Left ventricle myocardium inferior (tissue), 1 donor: ENCODE measurements around the gene PRRC1. TPM values are rescaled to one million over a fixed set of nuclear protein-coding genes. Genes with fewer than 3 reads are reported as not detected.

ENCODE experiments used
- DNase-seq: peaks from one replicate; pipeline ENCODE4 v3.0.0-alpha.2; 2020
- H3K27ac ChIP-seq: fragments of 200-600 bp; replicated peaks from 2 replicates; pipeline ENCODE4 v1.8.0; 2021
- H3K27me3 ChIP-seq: fragments of 200-600 bp; 2 replicates; pipeline ENCODE4 v1.8.0; 2021; ENCODE audit warnings: low read depth
- H3K36me3 ChIP-seq: fragments of 200-600 bp; 2 replicates; pipeline ENCODE4 v1.8.0; 2021
- H3K4me1 ChIP-seq: fragments of 200-600 bp; 2 replicates; pipeline ENCODE4 v1.8.0; 2021
- H3K4me3 ChIP-seq: fragments of 200-600 bp; 2 replicates; pipeline ENCODE4 v1.8.0; 2021; ENCODE audit warnings: mild to moderate bottlenecking, moderate library complexity
- H3K9me3 ChIP-seq: fragments of 200-600 bp; replicated peaks from 2 replicates; pipeline ENCODE4 v1.8.0; 2021
- intact Hi-C: fragments of 100-400 bp; cut with micrococcal nuclease; formaldehyde crosslinking; loops from one replicate; pipeline ENCODE4 v1.11.0; 2022
- long read RNA-seq: library from polyadenylated mRNA; unstranded; transcript quantifications from one replicate; pipeline ENCODE4 v2.0.0, GENCODE V29; 2021
- total RNA-seq: library from RNA; stranded (reverse); fragmentation: NEBNext Ultra II Directional; extraction: Animal tissue kit (Norgen Biotek cat#: 25700); gene quantifications from one replicate; pipeline ENCODE4 v1.2.1, GENCODE V29; 2021
- TF ChIP-seq, protein P1 (sequence below): fragments of 200-600 bp; IDR thresholded peaks from 2 replicates; pipeline ENCODE4 v1.8.0; 2021; ENCODE audit warnings: antibody characterized with exemption, mild to moderate bottlenecking, borderline replicate concordance
- donor health status: DM: no; HTN: yes; CAD: no; lungs with severe emphysema.

PRRC1 gene
- total RNA-seq: 19.6 TPM
- long read RNA-seq, full-length matches to known transcripts: 24 of 30 reads
- long read RNA-seq, partial matches to known transcripts: 4 of 30 reads
- long read RNA-seq, other reads (novel, unspliced or antisense): 2 of 30 reads

DNA sequence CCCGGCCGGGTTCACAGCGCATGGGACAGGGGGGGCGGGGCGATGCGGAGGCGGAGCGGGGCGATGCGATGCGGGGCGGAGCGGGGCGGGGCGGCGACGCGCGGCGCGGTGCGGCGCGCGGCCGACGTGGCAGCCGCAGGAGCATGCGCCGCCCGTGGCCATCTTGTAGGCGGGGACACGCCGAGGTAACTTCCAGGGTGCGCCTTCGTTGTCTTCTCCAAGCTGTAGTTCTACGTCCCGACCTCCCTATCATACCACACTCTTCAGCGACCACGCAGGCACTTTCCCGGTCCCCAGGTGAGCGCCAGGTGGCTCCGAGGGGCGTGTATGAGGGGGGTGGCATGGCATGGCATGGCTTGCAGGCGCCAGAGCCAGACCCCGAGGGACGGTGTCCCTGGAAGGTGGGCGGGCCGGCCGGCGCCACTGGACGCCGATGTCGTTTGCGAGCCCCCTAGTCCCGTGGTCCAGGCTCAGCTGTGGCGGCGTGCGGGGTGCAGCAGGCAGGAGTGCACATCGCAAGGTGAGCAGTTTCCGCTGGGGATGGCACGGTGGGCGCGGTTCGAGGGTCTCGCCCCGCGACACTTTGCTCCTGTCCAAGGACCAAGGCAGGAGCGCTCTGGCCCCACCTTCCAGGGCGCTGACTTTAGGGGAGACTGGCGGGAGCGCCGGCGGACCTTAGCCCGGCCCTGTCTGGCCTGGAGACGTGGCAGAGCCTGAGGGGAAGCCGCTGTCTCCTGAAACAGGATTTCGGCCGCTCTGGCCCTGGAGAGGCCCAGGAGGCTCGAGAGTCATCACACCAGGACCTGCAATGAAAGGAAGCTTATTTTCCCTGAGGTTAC is at the start of gene PRRC1:
PRRC1 (plus strand) TSS at position 161 of the 839 bp plus-strand sequence. CDS start 5,840 bp downstream, outside the sequence.
- Histone ChIP-seq H3K27ac (peak within 1 kb of the TSS; percentile 79), H3K4me3 (peak within 1 kb of the TSS; percentile 94), H3K27me3 (no peaks in the 10 kb centered on the region), H3K4me1 (peaks cover 43% of the 10 kb centered on the region), H3K9me3 (peaks cover 9% of the 10 kb centered on the region), H3K36me3 (peaks cover 16% of the 10 kb centered on the region)
- DNase-seq: peak; percentile 81
- intact Hi-C loops: no loop called here
- TF ChIP-seq, protein P1, sequence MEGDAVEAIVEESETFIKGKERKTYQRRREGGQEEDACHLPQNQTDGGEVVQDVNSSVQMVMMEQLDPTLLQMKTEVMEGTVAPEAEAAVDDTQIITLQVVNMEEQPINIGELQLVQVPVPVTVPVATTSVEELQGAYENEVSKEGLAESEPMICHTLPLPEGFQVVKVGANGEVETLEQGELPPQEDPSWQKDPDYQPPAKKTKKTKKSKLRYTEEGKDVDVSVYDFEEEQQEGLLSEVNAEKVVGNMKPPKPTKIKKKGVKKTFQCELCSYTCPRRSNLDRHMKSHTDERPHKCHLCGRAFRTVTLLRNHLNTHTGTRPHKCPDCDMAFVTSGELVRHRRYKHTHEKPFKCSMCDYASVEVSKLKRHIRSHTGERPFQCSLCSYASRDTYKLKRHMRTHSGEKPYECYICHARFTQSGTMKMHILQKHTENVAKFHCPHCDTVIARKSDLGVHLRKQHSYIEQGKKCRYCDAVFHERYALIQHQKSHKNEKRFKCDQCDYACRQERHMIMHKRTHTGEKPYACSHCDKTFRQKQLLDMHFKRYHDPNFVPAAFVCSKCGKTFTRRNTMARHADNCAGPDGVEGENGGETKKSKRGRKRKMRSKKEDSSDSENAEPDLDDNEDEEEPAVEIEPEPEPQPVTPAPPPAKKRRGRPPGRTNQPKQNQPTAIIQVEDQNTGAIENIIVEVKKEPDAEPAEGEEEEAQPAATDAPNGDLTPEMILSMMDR: no peak

DNA sequence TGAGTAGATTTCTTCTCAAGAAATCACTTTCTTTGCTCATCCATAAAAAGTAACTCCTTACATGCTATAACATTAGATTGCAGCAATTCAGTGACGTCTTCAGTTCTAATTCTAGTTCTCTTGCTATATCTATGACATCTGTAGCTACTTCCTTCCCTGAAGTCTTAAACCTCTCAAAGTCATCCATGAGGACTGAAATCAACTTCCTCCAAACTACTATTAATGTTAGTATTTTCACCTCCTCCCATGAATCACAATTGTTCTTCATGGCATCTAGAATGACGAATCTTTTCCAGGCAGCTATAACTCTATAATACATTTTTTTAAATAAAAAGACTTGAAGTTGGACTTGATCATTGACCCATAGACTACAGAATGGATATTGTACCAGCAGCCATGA is 46.2 kb upstream of the PRRC1 start:
- Histone ChIP-seq H3K36me3 (no peaks in the 10 kb centered on the region), H3K4me1 (no peaks in the 10 kb centered on the region), H3K9me3 (no peaks in the 10 kb centered on the region), H3K27me3 (peaks cover 12% of the 10 kb centered on the region), H3K4me3 (no peak overlapping the region), H3K27ac (no peak overlapping the region)
- DNase-seq: no peak
- intact Hi-C loops: no loop called here
- TF ChIP-seq, protein P1: no peak

DNA sequence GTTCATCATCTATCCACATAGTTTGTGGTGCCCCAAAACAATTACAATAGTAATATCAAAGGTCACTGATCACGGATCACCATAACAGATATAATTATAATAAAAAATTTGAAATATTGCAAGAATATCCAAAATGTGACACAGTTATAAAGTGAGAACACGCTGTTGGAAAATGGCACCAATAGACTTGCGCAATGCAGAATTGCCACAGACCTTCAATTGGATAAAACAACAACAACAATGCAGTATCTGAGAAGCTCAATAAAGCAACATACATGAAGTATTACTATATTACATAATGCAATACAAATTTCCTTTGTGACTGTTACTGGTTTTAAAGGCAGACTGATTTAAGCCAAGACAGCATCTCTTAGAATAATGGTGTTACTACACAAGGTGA is 44.7 kb upstream of the PRRC1 start:
- DNase-seq: no peak
- Histone ChIP-seq H3K4me3 (no peak overlapping the region), H3K9me3 (no peaks in the 10 kb centered on the region), H3K27me3 (peaks cover 18% of the 10 kb centered on the region), H3K4me1 (no peaks in the 10 kb centered on the region), H3K36me3 (no peaks in the 10 kb centered on the region), H3K27ac (no peak overlapping the region)
- TF ChIP-seq, protein P1: no peak
- intact Hi-C loops: no loop called here

- TF ChIP-seq, protein P1: no peak
- H3K4me1 ChIP-seq: no peaks in the 10 kb centered on the region
- intact Hi-C loops: no loop called here
- H3K36me3 ChIP-seq: no peaks in the 10 kb centered on the region
- H3K4me3 ChIP-seq: no peak overlapping the region
- DNase-seq: no peak
- no peak overlapping the region for H3K27ac ChIP-seq
- H3K9me3 ChIP-seq: no peaks in the 10 kb centered on the region
- H3K27me3 ChIP-seq: peaks cover 29% of the 10 kb centered on the region
These were observed 31.0 kb upstream of the PRRC1 start for GRCh38 chr5:127486471-127486870.

DNA sequence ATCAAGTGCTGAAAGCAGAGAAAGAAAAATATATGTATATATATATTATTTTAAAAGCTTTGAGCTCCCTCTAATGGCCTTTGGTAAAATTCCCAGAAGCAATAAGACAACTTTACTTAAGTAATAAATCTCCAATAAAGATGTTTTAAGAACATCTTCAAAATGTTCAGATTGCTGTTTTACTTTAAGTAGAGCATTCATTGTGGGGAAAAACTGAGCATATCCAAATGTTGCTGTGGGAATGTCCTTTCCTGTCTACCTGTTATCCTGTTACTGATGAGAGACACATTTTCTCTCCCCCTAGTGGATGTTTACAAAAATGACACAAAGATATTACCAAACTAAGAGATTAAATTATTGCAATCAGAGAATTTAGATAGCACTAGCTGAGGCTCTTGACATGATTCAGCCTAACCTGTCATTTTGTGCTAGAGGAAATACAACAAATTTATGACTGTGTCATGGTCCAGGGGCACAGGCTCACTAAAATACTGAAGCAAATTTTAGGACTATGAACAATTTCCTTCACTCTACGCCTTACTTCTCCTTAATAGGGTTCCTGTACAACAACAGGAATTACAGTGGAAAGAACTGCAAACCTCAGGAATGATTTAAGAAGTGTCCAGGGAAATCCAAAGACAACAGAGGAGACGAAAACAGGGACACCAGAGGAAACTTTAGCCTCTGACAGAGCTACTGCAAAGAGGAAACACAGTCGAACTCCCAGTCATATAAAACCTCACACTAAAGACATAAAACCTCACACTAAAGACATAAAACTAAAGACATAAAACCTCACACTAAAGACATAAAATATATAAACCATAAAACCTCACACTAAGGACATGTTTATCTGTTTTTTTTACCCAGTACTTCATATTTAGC is 24.3 kb upstream of the PRRC1 start:
- Histone ChIP-seq H3K27ac (no peak overlapping the region), H3K9me3 (no peaks in the 10 kb centered on the region), H3K4me1 (no peaks in the 10 kb centered on the region), H3K4me3 (no peak overlapping the region), H3K27me3 (peaks cover 47% of the 10 kb centered on the region), H3K36me3 (no peaks in the 10 kb centered on the region)
- intact Hi-C loops: loop anchor here (5.0 kb wide), 1 partner anchor 206 kb away; no protein-coding TSS in a partner anchor
- TF ChIP-seq, protein P1: peak; percentile 71
- no peak for DNase-seq
